IMR-90 (cell line): ENCODE measurements around the gene AKR1D1. TPM values are rescaled to one million over a fixed set of nuclear protein-coding genes. Genes with fewer than 3 reads are reported as not detected.

ENCODE experiments used
- ATAC-seq: fragments of 200-7000 bp; cut with Tn5 transposase; 2 replicates; pipeline ENCODE4 v1.9.1; 2020; ENCODE audit warnings: low read depth, mild to moderate bottlenecking, moderate library complexity
- BruUV-seq: library from RNA; stranded (reverse); fragments of 400-500 nt; replicated peaks from 2 replicates; lab custom pipeline; 2021; lab: Mats Ljungman, UMichigan
- CTCF ChIA-PET: fragments of 300-600 bp; formaldehyde crosslinking; extraction: SDS; loops from one replicate; lab custom pipeline; 2021; ENCODE audit warnings: antibody characterized with exemption; lab: Yijun Ruan, JAX
- POLR2A ChIA-PET: fragments of 300-600 bp; sonication (Branson Sonifier 250); formaldehyde crosslinking; loops from one replicate; lab custom pipeline; 2022; ENCODE audit warnings: antibody characterized with exemption; ENCODE audit not compliant: unreplicated experiment; lab: Charles Lee
- DNase-seq: peaks from one replicate; pipeline ENCODE4 v3.0.0; 2013
- H2AFZ ChIP-seq: replicated peaks from 2 replicates; pipeline ENCODE3; 2013; ENCODE audit warnings: low read length, mild to moderate bottlenecking; ENCODE audit not compliant: poor library complexity
- H2AK5ac ChIP-seq: 2 replicates; pipeline ENCODE4 v1.6.1; 2013; ENCODE audit warnings: low read depth, low read length, inconsistent platforms
- H2AK9ac ChIP-seq: replicated peaks from 2 replicates; pipeline ENCODE3; 2013; ENCODE audit warnings: mild to moderate bottlenecking, low read depth, low read length, moderate library complexity; ENCODE audit not compliant: poor library complexity
- H2BK120ac ChIP-seq: 2 replicates; pipeline ENCODE4 v1.6.1; 2013; ENCODE audit warnings: low read depth, low read length, inconsistent platforms
- H2BK15ac ChIP-seq: 3 replicates; pipeline ENCODE4 v1.6.1; 2013; ENCODE audit warnings: low read depth, low read length, inconsistent platforms
- H2BK20ac ChIP-seq: 2 replicates; pipeline ENCODE4 v1.6.1; 2013; ENCODE audit warnings: low read depth, mild to moderate bottlenecking, inconsistent platforms, low read length, moderate library complexity
- H2BK5ac ChIP-seq: 2 replicates; pipeline ENCODE4 v1.6.1; 2013; ENCODE audit warnings: mild to moderate bottlenecking, low read depth, low read length, inconsistent platforms; ENCODE audit not compliant: poor library complexity, severe bottlenecking
- H3K14ac ChIP-seq: replicated peaks from 2 replicates; pipeline ENCODE4 v1.6.1; 2013; ENCODE audit warnings: low read depth, low read length, inconsistent platforms
- H3K18ac ChIP-seq: 2 replicates; pipeline ENCODE4 v1.6.1; 2013; ENCODE audit warnings: low read depth, low read length, control low read depth
- H3K23ac ChIP-seq: 2 replicates; pipeline ENCODE4 v1.6.1; 2013; ENCODE audit warnings: low read depth, low read length, inconsistent platforms
- H3K27ac ChIP-seq: 2 replicates; pipeline ENCODE4 v1.5.1; 2013; ENCODE audit warnings: mild to moderate bottlenecking, control low read depth, low read length; ENCODE audit not compliant: insufficient read depth
- H3K27me3 ChIP-seq: 2 replicates; pipeline ENCODE4 v1.6.1; 2013; ENCODE audit warnings: low read length; ENCODE audit not compliant: control insufficient read depth, insufficient read depth
- H3K36me3 ChIP-seq: 2 replicates; pipeline ENCODE4 v1.6.1; 2013; ENCODE audit warnings: low read length, mixed read lengths; ENCODE audit not compliant: control insufficient read depth, insufficient read depth
- H3K4ac ChIP-seq: 2 replicates; pipeline ENCODE4 v1.6.1; 2013; ENCODE audit warnings: low read depth, low read length, inconsistent platforms
- H3K4me1 ChIP-seq: 2 replicates; pipeline ENCODE4 v1.6.1; 2013; ENCODE audit warnings: low read length, mixed read lengths; ENCODE audit not compliant: control insufficient read depth, insufficient read depth
- H3K4me2 ChIP-seq: 2 replicates; pipeline ENCODE4 v1.6.1; 2013; ENCODE audit warnings: low read depth, mild to moderate bottlenecking, control low read depth, low read length, moderate library complexity
- H3K4me3 ChIP-seq: 2 replicates; pipeline ENCODE4 v1.5.1; 2013; ENCODE audit warnings: low read depth, mild to moderate bottlenecking, control low read depth, low read length, moderate library complexity; ENCODE audit not compliant: insufficient read depth
- H3K56ac ChIP-seq: 2 replicates; pipeline ENCODE4 v1.6.1; 2013; ENCODE audit warnings: low read length, inconsistent platforms; ENCODE audit not compliant: insufficient read depth; ENCODE audit errors: extremely low read depth
- H3K79me1 ChIP-seq, 2 experiments: 2 replicates each; pipeline ENCODE4 v1.6.1; 2013; ENCODE audit warnings: low read length in 2 of 2, inconsistent platforms in 1 of 2, low read depth in 1 of 2
- H3K9ac ChIP-seq: 2 replicates; pipeline ENCODE4 v1.6.1; 2013; ENCODE audit warnings: low read depth, low read length, control low read depth
- H3K9me1 ChIP-seq: 2 replicates; pipeline ENCODE4 v1.6.1; 2013; ENCODE audit warnings: low read length, inconsistent platforms; ENCODE audit not compliant: insufficient read depth
- H3K9me3 ChIP-seq: 2 replicates; pipeline ENCODE4 v1.6.1; 2013; ENCODE audit warnings: low read length; ENCODE audit not compliant: control insufficient read depth, insufficient read depth
- H4K20me1 ChIP-seq: 2 replicates; pipeline ENCODE4 v1.6.1; 2013; ENCODE audit warnings: low read length, inconsistent platforms; ENCODE audit not compliant: insufficient read depth
- H4K5ac ChIP-seq: 2 replicates; pipeline ENCODE4 v1.6.1; 2013; ENCODE audit warnings: mild to moderate bottlenecking, low read depth, low read length, control low read depth
- H4K8ac ChIP-seq, 2 experiments: 2 replicates each; pipeline ENCODE4 v1.6.1; 2013; ENCODE audit warnings: low read depth in 2 of 2, low read length in 2 of 2, control low read depth in 1 of 2, inconsistent platforms in 1 of 2
- H4K91ac ChIP-seq: 2 replicates; pipeline ENCODE4 v1.6.1; 2013; ENCODE audit warnings: low read depth, low read length, inconsistent platforms; ENCODE audit not compliant: insufficient read depth
- CHD1 ChIP-seq: IDR thresholded peaks from 2 replicates; pipeline ENCODE4 v1.6.1; 2012; ENCODE audit warnings: low read depth, low read length, improper control_type of control experiment
- FOS ChIP-seq: fragments of 150-350 bp; IDR thresholded peaks from 2 replicates; pipeline ENCODE4 v1.6.1; 2016; ENCODE audit warnings: low read depth, low read length
- SMC3 ChIP-seq: fragments of 150-350 bp; IDR thresholded peaks from 2 replicates; pipeline ENCODE4 v1.6.1; 2016; ENCODE audit warnings: low read depth, mild to moderate bottlenecking, antibody characterized with exemption, low read length, moderate library complexity
- WGBS, 2 experiments: methylation state at CpG; one replicate each; pipeline versions ENCODE4 v1.1.5 to v1.1.7; 2013; ENCODE audit warnings: missing lambda C conversion rate in 2 of 2; ENCODE audit not compliant: insufficient read length in 1 of 2; ENCODE audit errors: extremely low coverage in 2 of 2; 5-methylcytosine and 5-hydroxymethylcytosine counted together
- dilution Hi-C: fragments of 300-500 bp; cut with HindIII; formaldehyde crosslinking; loops from one replicate; pipeline ENCODE4 v1.14.3; 2018; ENCODE audit warnings: low sequenced_read_pairs; ENCODE audit not compliant: unreplicated experiment
- in situ Hi-C: fragments of 300-500 bp; cut with MboI; formaldehyde crosslinking; loops from 3 replicates; pipeline ENCODE4 v1.14.3; 2019; ENCODE audit warnings: low sequenced_read_pairs, inconsistent platforms, mixed read lengths
- intact Hi-C: fragments of 100-400 bp; cut with micrococcal nuclease; formaldehyde crosslinking; loops from 2 replicates; pipeline ENCODE4 v1.10.0; 2022
- polyA plus RNA-seq, 3 experiments: library from polyadenylated mRNA; depleted of rRNA; stranded (reverse); fragments of >200 nt; gene quantifications; 2 replicates each; pipeline ENCODE4 v1.2.3, GENCODE V29; 2012; ENCODE audit warnings: low replicate concordance in 1 of 3
- total RNA-seq: library from RNA; depleted of rRNA; stranded (reverse); fragments of >200 nt; gene quantifications from 2 replicates; pipeline ENCODE4 v1.2.3, GENCODE V29; 2012
- TF ChIP-seq, protein P1 (sequence below): fragments of 150-350 bp; IDR thresholded peaks from 2 replicates; pipeline ENCODE4 v1.6.1; 2017; ENCODE audit warnings: mild to moderate bottlenecking, antibody characterized with exemption, low read length, low read depth

Gene AKR1D1
- total and polyA plus RNA-seq, 2 of the 4 experiments (the other 2 are of a cell fraction) = not detected

DNA sequence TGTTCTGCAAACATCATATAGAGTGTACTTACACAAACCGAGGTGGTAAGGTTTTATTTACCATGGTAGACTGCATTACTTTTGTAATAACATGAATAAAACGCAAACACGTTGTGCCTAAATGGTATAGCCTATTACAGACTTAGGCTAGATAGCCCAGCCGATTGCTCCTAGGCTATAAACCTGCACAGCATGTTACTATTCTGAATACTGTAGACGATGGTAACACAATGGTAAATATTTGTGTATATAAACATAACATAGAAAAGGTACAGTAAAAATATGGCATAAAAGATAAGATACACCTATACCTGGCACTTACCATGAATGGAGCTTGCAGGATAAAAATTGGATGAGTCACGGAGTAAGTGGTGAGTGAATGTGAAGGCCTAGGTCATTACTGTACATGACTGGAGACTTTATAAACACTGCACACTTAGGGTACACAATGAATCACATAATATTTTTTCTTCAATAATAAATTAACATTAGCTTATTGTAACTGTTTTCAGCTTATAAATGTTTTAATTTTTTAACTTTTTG lies 16.3 kb downstream of the AKR1D1 start:
- H2AFZ ChIP-seq = no peak overlapping the region
- H3K27ac ChIP-seq = no peak overlapping the region
- H4K20me1 ChIP-seq = no peaks in the 10 kb centered on the region
- no peaks in the 10 kb centered on the region for H3K9me1 ChIP-seq
- no peak overlapping the region for H2AK9ac ChIP-seq
- BruUV-seq = no TSS peak
- DNase-seq = no peak
- H4K5ac ChIP-seq = no peak overlapping the region
- H3K4ac ChIP-seq = no peak overlapping the region
- H3K56ac ChIP-seq = no peak overlapping the region
- no peak overlapping the region for H4K91ac ChIP-seq
- H3K9ac ChIP-seq = no peak overlapping the region
- TF ChIP-seq CHD1 = no peak
- TF ChIP-seq SMC3 = no peak
- TF ChIP-seq, protein P1, sequence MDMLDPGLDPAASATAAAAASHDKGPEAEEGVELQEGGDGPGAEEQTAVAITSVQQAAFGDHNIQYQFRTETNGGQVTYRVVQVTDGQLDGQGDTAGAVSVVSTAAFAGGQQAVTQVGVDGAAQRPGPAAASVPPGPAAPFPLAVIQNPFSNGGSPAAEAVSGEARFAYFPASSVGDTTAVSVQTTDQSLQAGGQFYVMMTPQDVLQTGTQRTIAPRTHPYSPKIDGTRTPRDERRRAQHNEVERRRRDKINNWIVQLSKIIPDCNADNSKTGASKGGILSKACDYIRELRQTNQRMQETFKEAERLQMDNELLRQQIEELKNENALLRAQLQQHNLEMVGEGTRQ = no peak
- no peak for TF ChIP-seq FOS
- in situ Hi-C loops (no loop called here), intact Hi-C loops (no loop called here), dilution Hi-C loops (no loop called here)
- no peak overlapping the region for H3K23ac ChIP-seq
- H3K18ac ChIP-seq = no peak overlapping the region
- CTCF ChIA-PET = interaction anchor here (0.7 kb wide), 2 partner anchors 10 to 1183 kb away, joined by 3 to 5 read pairs; no protein-coding TSS in a partner anchor
- H3K4me2 ChIP-seq = no peak overlapping the region
- H2BK120ac ChIP-seq = no peak overlapping the region
- H2BK20ac ChIP-seq = no peak overlapping the region
- H3K27me3 ChIP-seq = no peaks in the 10 kb centered on the region
- H3K4me3 ChIP-seq = no peak overlapping the region
- H2AK5ac ChIP-seq = no peak overlapping the region
- no peak overlapping the region for H3K14ac ChIP-seq
- no CpG with 5 or more reads among the region's 6 CpGs for WGBS, 2 experiments
- no peaks in the 10 kb centered on the region for H3K79me1 ChIP-seq
- no peak overlapping the region for H4K8ac ChIP-seq
- no peak overlapping the region for H2BK15ac ChIP-seq
- POLR2A ChIA-PET = no interaction called here
- H3K9me3 ChIP-seq = no peaks in the 10 kb centered on the region
- H3K4me1 ChIP-seq = no peaks in the 10 kb centered on the region
- no peak for ATAC-seq
- no peak overlapping the region for H2BK5ac ChIP-seq
- H3K36me3 ChIP-seq = no peaks in the 10 kb centered on the region
